NCI-H2081 treated with DMSO at 0.1 percent for 48 hours (cell line): ENCODE data around the gene BLOC1S5.
"Not testable (repeated sequence)": the region's sequence is repeated elsewhere in the genome, so short reads cannot be mapped to it uniquely, and the experiment has no call there.

Experiments
- DNase-seq: peaks from one replicate; lab custom pipeline; 2025; lab: John Stamatoyannopoulos, UW

The BLOC1S5 gene

DNA sequence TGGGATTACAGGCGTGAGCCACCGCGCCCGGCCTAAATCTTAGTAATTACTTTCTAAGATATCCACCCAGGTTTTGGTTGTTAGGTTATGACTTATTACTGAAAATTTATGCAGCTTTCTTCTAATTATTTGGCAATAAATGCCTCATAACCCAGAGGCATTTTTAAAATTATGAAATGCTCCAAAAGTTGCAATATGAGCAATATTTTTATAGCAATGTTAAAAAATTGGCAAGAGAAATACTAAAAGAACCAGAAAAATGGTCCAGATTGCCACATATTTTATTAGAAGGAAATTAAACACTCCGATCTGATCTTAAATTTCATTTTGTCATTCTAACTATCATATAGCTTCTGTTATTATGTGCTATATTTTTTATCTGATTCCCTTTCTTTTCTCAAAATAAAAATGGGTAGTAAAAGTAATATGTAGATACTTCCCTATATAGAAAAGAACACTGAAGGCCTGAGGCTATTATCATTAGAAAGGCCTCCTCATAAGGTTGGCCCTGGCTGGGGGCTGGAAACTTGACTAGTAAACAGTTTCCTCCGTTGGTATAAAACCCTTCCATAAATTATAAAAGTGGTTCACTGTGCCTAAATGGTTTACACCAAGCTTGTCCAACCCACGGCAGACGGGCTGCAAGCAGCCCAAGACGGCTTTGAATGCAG, 22.1 kb downstream of the BLOC1S5 start:
- no peak for DNase-seq

DNA sequence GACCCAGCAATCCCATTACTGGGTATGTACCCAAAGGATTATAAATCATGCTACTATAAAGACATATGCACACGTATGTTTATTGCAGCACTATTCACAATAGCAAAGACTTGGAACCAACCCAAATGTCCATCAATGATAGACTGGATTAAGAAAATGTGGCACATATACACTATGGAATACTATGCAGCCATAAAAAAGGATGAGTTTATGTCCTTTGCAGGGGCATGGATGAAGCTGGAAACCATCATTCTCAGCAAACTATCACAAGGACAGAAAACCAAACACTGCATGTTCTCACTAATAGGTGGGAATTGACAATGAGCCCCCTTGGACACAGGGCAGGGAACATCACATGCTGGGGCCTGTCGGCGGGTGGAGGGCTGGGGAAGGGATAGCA, 30.1 kb downstream of the BLOC1S5 start:
- DNase-seq: not testable (repeated sequence)

DNA sequence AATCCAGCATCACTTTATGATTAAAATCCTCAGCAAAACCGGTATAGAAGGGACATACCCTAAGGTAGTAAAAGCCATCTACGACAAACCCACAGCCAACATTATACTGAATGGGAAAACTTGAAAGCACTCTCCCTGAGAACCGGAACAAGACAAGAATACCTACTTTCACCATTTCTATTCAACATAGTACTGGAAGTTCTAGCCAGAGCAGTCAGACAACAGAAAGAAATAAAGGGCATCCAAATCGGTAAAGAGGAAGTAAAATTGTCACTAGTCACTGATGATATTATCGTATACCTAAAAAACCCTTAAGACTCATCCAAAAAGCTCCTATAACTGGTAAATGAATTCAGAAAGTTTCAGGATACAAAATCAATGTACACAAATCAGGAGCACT, 33.3 kb downstream of the BLOC1S5 start:
- no peak for DNase-seq

DNA sequence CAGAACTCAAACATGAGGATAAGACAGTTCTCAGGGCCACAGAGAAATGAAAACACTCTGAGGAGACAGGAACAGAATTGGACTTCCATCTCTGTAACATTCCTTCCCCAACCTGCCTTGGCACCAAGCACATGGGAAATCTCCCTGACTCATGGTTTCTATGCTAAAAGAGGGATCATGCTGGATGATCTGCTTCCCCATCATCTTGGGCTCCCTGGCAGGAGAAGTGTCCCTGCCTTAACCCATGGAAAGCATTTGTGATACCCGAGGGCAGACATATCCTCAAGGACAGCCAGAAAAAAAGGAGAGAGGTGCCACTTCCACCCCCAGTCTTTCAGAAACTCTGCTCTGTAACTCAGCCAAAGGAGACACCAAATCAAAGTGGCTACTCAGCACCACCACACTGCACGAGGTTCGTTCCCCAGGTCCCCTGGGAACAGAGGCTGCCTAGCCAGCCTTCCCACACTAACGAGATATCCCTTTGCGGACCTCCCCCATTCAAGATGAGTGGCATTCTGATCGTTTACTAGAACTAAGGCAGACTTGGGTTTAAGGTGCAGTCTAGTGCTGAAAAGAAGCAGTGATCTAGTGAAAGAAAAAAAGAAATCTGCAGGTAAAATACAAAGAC, 34.8 kb downstream of the BLOC1S5 start:
- no peak for DNase-seq

DNA sequence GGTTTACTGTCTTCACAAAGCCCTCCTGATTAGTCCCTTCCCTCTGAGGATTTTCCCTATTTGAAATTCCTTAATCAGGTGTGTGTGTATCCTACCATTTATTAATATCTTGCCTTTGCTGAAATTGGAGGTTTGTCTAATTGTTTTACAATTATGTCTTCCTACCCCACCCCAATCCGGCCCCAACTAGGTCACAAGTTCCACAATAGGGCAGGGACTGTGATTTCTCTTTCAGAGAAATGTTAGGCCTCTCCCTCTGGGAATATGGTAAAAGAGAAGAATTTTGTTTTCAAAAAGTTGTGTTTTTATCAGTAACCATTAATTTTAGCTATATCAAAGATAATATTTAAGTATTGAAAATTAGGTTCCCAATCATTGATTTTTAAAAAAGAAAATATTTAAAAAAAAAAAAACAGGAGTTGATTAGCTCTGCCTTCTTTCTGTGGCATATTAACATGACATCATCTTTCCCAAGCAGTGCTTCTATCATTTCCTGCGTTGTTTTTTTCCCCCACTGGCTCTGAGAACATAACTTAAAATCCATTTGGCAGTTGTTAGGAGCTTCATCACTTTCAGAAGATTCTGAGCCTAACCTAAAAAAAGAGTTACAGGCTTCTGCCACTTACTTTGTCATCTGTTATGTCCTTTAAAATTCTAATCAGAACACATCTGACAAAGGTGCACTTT, 36.1 kb downstream of the BLOC1S5 start:
- DNase-seq: no peak

DNA sequence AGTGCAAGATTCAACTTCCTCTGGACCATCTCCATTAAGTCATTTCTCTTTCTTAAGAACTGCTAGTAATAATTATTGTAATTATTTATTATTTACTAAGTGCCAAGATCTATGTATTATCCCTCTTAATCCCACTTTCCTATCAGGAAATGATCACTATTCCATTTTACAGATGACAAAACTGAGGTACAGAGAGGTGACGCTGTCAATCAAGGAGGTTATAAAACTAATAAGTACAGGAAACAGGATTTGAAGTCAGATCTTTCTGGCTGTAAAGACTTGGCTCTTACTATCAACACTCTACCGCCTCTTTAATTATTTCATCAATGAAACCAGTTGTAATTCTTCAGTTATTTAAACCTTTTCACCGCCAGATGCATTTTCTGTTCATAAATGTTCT, 37.4 kb downstream of the BLOC1S5 start:
- no peak for DNase-seq

DNA sequence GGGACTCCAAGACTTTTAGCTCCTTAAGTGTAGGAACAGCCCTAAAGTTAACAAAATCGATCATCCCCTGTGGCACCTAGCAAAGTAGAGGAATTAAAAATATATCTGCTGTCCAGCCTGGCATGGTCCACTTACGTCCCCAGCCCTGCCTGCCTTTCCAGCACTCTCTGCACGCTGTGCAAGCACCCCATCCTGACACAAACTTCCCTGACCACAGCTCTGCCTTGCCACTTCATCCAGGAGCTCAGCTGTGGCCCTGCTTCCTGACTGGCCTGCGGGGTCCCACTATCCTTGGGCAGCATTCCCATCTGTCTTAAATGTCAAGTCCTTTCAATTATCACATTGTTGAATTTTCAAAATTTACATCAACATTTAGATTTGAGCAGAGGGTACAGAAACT, 39.0 kb downstream of the BLOC1S5 start:
- DNase-seq: no peak

DNA sequence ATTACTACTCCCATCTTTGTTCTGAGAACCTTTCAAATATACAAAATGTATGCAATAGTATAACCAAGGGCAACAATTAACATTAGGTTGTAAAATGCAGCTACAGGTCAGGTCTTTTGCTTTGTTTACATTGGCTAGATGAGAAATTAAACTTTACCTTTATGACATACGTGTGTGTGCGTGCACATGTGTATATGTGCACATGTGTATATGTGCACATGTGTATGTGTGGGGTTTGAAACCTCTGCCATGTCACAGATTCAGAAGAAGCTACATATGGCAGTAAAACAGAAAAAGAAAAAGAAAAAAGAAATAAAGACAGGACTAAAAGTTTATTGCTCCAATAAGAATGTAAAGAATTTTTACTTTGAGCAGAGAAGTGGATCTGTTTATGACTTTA, 40.6 kb downstream of the BLOC1S5 start:
- DNase-seq: no peak

DNA sequence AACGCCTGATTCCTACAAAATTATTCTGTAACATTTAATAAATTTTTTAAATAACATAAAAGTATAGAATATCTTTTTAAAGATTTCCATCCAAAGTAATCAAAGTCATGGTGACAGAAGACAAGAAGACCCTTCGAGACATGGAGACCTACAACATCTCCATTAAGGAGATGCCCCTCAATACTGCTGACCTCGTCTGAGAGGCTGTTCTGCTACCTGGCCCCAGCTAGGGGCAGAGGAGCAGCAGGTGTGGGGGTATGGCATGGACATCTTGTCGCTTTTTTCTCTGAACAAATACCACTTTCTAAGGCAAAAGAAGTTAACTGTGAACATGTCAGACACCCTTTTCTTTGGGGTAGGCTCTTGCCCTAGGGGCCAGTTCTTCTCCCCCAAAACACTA, 44.1 kb downstream of the BLOC1S5 start:
- no peak for DNase-seq

DNA sequence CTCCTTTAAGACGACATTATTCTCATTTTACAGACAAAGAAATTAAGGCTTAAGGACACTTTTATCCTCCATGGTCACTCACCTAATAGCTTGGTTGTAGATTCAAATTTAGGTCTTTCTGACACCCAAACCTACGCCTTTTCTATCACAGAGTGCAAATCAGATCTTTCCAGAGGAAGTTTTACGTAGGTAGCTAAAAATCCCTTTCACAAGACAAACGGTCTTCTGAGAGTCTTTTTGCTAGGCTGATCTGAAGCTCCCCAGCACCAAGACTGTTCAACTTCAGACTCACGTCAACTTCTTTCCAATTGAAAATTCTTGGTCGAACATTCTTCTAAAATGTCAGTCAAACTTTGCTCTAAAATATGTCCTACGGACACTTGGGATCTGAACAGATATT, 46.5 kb downstream of the BLOC1S5 start:
- no peak for DNase-seq

DNA sequence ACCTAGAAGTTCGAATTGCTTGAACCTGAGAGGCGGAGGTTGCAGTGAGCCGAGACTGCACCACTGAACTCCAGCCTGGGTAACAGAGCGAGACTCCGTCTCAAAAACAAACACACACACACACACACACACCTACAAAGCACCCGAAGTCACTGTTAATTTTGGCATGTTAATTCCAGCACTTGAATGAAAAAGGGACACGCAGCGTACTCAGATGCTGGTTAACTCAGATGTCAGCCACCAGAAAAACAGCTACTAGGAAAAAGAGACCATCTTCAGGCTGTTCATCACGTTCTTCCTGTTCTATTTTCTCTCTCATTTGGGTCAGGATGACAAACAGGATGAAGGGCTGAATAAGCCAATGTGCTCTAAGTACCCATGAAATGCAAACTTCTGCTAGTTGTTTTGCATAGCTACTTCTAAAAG, 46.9 kb downstream of the BLOC1S5 start:
- no peak for DNase-seq

DNA sequence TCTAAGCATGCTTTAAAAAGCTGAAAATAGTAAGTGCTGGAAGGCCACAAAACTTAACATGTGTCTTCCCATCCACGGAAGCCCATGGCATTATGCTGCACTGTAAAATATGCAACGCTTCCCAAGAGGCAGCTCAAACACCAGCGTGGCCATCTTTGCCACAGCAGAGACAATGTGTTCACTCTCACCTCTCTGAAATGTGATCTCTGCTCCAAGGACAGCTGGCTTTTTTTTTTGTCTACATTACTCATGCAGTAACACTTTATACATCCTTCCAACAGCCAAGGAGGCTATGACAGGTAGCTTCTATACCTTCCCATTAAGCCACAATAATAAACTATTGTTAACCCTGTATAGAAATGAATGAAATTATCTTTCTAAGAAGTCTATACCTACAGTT, 49.2 kb downstream of the BLOC1S5 start:
- no peak for DNase-seq

DNA sequence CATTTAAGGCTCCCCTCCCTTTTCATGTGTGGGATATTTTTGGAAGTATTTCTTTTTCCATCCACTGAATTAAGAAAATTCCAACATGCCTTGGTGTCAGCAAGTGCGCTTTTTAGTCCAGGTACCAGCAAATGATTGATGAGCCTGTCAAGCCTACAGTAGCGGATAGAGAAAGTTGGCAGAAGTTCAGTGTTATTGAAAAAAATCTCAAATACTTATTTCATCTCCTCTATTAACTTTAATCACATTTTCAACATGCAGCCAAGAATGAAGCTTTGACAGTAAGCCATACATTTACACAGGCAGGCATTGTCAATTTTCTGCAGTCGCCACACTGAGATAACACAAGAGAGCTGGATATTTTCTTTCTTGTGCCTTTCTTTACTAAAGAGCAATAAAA, 50.4 kb downstream of the BLOC1S5 start:
- DNase-seq: no peak

DNA sequence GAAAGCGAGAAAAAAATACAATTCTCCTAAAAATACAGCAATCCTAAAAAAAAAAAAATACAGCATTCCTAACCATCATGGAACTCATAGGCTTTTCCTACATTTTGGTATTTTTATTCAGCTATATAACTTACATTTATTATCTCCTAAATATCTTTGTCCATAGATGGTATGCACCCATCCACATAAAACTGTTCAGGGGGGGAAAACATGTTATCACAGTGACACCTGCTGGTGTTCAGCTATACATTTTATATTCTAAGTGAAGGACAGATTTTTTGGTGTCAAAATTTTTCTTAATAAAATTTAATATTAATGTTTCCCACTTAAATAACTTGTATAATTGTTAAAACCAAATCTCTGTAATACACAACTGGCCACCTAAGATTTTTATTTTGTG, 58.0 kb downstream of the BLOC1S5 start:
- DNase-seq: no peak

DNA sequence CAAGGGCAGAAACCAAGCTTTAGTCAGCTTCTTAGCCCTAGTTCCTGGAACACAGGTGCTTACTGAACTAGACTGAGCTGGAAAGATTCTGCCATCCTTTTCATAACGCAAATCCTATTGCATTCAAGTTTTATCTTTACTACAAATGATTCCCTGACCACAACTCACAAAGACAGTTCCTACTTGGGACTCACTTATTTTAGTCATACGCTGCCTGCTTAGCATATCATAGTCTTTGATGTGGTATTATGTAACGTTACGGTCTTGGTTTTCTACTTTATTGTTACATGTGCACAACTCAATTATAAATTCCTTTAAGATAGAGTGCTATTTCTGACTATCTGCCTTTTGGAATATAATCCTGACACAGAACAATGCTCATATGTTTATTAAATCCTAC, 59.1 kb downstream of the BLOC1S5 start:
- DNase-seq: no peak

DNA sequence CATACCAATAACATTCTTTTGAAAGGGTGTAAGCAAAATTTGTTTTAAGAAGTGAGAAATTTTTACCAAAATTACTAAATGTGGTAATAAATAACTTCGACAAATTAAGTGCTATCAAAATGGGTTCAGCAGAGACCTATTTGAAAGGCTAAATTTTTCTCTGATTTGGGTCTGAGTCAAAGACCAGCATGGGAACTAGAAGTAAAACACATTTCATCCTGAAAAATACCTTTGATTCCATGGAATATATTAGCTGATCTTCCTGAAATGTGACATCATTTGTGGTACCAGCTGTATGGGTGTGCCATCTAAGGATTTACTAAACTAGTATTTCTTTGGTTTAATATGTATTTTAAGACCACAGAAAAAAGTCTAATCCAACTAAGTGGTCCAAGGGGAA, 63.6 kb downstream of the BLOC1S5 start:
- no peak for DNase-seq

DNA sequence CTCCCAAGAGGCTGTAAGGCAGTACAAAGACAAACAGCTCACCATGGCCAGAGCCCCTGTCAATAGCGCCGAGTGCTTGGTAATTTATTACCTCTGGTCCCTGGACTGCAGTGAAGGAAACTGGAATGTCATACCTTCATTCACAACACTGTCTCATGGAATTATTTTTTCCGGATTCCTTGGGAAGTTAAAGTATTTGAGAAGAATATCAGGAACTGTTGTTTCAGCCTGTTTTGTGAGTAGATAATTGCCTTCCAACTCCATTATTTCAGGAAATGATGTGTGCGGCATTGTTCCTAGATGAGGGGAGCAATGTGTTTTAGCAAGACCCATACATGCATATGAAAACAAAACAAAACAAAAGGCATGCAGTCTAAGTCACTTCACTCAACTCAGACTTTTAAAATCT, 64.0 kb downstream of the BLOC1S5 start:
- no peak for DNase-seq

DNA sequence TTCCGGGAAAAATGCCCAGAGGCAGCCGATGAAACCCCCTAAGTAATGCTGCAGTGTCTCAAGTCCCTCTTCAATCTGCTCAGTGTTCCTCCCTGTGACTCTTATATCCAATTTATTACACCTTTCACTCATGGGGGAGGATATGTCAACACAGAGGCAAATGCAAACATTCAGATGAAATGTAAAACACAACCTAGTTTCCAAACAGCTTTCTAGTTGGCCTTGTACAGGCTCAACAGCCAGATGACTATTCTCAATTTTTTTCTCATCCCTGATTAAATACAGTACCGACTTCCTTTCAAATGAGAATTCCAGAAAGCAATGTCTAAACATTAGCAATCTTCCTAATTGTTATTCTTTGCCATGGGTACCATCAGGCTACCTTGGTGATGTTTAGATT, 65.0 kb downstream of the BLOC1S5 start:
- no peak for DNase-seq

DNA sequence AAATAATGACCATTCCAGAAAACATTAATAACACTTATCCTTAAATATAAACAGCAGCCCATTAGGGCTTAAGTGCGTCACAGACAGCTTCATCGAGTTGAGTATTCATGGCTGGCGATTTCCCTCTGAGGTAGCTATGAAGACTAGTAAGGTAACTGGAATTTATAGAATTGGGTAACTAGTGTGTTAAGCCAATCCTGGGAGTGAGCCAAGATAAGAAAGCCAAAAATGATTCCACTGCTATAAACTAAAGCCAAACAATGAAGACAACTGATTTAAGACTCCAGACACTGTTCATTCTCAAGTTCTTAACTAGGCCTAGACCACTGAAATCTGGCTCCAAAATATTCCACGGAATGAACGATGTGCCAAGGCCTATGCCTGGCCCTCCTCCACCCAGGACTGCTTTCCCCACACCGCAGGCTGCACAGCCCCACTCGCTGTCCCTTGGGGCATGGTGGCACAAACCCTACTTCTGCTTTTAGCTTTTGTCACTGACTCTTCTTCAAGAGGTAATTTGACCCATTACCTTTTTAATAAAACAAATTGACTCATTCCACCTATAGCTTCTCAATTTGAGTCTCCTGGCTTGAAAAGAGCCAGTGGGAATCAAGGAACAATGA, 66.0 kb downstream of the BLOC1S5 start:
- DNase-seq: no peak

DNA sequence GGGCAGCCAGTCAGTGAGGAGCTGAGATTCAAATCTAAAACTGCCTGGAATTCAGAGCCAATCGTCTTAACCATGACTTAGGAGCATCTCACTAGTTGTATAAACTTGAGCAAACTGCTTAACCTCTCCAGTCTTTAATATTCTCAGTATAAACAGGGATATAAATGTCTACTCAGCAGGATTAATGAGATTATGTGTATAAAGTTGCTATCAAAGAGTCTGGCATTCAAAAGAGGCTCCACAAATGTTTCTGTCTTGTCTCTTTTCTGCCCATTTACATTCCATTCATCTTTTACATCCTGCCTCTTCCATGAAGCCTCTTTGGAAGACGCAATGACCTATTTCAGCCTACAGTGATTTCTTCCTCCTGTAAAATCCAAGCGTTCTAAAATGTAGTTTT, 66.9 kb downstream of the BLOC1S5 start:
- DNase-seq: no peak

DNA sequence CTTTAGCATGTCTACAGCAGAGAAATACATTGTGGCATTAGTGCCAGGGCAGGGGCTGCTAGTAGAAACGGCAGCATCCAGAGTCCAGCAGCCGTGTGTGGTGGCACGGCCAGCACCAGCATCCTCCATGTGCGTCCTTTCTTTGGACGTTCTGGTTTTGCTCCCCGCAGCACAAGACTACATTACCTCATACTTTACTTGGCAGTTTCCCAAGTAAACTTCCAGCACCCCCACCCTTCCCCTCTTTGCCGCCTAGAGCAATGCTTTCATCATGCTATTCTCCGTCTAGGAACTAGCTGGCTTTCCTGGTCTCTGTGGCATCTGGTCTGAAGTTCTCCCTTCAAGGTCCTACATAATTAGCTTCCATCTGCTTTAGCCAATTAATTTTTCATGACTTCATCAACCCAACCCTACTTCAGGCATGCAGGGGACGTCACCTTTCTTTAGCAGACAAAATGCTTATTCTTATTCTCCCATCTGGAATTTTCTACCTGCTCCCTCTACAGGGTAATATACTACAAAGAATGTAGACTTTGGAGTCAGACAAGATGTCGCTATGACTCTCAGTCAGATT, 67.6 kb downstream of the BLOC1S5 start:
- DNase-seq: no peak

DNA sequence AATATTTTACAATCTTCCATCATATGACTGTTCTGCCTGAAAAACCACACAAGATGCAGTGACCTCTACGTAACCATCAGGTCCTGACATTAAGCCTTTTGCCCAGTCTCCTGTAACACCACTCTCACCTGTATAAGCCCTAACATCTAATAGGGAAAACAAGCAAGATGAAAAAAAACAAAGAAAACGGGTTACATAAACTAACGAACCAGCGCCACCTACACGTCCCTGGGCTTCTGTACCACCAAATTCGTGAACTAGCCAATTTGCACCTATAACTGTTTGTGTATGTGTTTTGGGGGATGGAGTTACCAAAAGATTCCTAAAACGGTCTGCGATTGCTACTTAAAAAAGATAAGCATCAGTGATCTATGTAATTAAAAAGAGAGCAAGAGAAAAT, 70.2 kb downstream of the BLOC1S5 start:
- DNase-seq: no peak

DNA sequence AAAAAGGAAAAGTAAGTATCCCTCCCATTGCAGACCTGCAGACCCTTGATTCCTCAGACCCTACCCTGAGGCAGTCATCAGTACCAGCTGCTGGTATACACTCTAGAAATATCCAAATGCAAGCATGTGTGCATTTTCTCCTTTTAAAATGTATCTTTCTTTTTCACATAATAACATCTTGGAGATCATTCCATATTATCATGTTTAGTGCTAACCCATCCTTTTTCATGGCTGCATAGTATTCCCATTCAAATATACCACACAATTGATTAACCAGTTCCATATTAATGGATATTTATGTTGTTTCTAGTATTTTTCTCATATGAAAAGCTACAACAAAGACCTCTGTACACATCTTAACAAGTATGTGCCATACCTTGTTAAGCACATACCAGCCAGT, 70.8 kb downstream of the BLOC1S5 start:
- no peak for DNase-seq
